ENCODE measurements around the gene MCHR2.

DNA sequence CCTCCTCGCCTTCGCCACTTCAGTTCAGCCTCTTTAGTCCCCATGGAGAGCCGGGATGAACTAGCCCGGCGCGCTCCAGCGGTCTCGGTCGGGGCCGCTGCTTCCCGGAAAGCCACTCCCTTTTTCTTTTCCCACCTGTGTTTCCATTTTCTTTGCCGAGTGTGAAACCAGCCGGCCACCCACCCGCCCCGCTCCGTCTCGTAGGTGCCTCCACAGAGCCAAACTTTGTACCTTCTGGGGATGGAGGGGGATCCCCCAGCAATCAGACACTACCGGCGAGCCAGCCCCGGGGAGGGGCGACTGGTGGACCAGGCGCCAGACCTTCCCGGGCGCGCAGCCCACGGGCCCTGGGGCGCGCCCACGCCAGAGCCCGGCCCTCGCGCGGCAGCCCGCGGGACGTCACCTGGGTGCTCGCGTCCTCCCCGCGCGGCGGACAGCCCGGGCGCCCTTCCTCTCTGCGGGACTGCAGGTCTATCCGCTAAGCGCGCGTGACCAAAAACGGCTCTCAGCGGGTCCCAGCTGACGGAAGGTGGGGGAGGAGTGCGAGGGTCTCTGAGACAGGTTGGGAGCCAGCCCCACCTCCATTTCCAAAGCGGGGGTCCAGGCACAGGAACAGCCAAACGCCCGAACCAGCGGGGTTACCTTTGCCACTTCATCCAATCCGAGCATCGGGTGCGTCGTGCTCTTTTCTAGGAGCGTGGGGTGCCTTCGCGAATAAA lies at the start of gene MCHR2:
- TF ChIP-seq SIN3A (IDR thresholded peaks at IDR 0.05; ENCODE audit: borderline replicate concordance, low read depth, low read length), result no peak
- TF ChIP-seq, protein P1, sequence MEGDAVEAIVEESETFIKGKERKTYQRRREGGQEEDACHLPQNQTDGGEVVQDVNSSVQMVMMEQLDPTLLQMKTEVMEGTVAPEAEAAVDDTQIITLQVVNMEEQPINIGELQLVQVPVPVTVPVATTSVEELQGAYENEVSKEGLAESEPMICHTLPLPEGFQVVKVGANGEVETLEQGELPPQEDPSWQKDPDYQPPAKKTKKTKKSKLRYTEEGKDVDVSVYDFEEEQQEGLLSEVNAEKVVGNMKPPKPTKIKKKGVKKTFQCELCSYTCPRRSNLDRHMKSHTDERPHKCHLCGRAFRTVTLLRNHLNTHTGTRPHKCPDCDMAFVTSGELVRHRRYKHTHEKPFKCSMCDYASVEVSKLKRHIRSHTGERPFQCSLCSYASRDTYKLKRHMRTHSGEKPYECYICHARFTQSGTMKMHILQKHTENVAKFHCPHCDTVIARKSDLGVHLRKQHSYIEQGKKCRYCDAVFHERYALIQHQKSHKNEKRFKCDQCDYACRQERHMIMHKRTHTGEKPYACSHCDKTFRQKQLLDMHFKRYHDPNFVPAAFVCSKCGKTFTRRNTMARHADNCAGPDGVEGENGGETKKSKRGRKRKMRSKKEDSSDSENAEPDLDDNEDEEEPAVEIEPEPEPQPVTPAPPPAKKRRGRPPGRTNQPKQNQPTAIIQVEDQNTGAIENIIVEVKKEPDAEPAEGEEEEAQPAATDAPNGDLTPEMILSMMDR (CRISPR knock-in tag; IDR thresholded peaks at IDR 0.05), result no peak
- no peak for TF ChIP-seq BHLHE40 (IDR thresholded peaks at IDR 0.05; ENCODE audit: low read length)
- no peak for TF ChIP-seq RNF219 (CRISPR knock-in tag; IDR thresholded peaks at IDR 0.05)
- TF ChIP-seq CSRNP1 (CRISPR knock-in tag; IDR thresholded peaks at IDR 0.05), result no peak
- no peak for TF ChIP-seq HOXA5 (CRISPR knock-in tag; IDR thresholded peaks at IDR 0.05)
- TF ChIP-seq RFX5 (IDR thresholded peaks at IDR 0.05; ENCODE audit: low read depth, low read length), result no peak
- TF ChIP-seq ERF (CRISPR knock-in tag; IDR thresholded peaks at IDR 0.05), result no peak
